Type B pancreatic cell (in vitro differentiated cells): ENCODE data around the gene KSR1. TPM values are rescaled to one million over a fixed set of nuclear protein-coding genes. Genes with fewer than 3 reads are reported as not detected.

ENCODE experiments used
- DNase-seq: peaks from one replicate; pipeline ENCODE4 v3.0.0; 2021; ENCODE audit warnings: mixed read lengths; ENCODE audit not compliant: unreplicated experiment; ENCODE audit errors: extremely low spot score
- H3K27ac Mint-ChIP-seq: 2 replicates; pipeline ENCODE4 v1.8.0; 2021; ENCODE audit warnings: mild to moderate bottlenecking, mixed read lengths
- H3K27me3 Mint-ChIP-seq: 2 replicates; pipeline ENCODE4 v1.8.0; 2021; ENCODE audit warnings: mixed read lengths
- H3K36me3 Mint-ChIP-seq: 2 replicates; pipeline ENCODE4 v1.8.0; 2021; ENCODE audit warnings: mixed read lengths
- H3K4me1 Mint-ChIP-seq: one replicate; pipeline ENCODE4 v1.8.0; 2021; ENCODE audit warnings: mixed read lengths; ENCODE audit not compliant: unreplicated experiment
- H3K4me3 Mint-ChIP-seq: 2 replicates; pipeline ENCODE4 v1.8.0; 2021; ENCODE audit warnings: mild to moderate bottlenecking, mixed read lengths
- H3K9me3 Mint-ChIP-seq: 2 replicates; pipeline ENCODE4 v1.8.0; 2021; ENCODE audit warnings: mixed read lengths
- CTCF ChIP-seq: fragments of 200-600 bp; sonication (generic); conservative IDR thresholded peaks from 2 replicates; pipeline ENCODE4 v1.5.0; 2021; ENCODE audit warnings: antibody characterized with exemption, mild to moderate bottlenecking
- total RNA-seq: library from RNA; stranded (reverse); gene quantifications from 2 replicates; pipeline ENCODE4 v1.2.1, GENCODE V29; 2021; ENCODE audit warnings: low replicate concordance

KSR1 gene
- total RNA-seq, 1 donor from 2014 or later: 57.8 TPM

- H3K9me3 Mint-ChIP-seq: no peaks in the 10 kb centered on the region
- no peak overlapping the region for H3K27ac Mint-ChIP-seq
- H3K4me3 Mint-ChIP-seq: no peak overlapping the region
- H3K27me3 Mint-ChIP-seq: no peaks in the 10 kb centered on the region
- peaks cover 10% of the 10 kb centered on the region for H3K4me1 Mint-ChIP-seq
- TF ChIP-seq CTCF: no peak
- peaks cover 4% of the 10 kb centered on the region for H3K36me3 Mint-ChIP-seq
- DNase-seq: no peak
Observed at GRCh38 chr17:27485125-27485524, 28.9 kb downstream of the KSR1 start.

GRCh38 chr17:27485716-27486495 is 29.7 kb downstream of the KSR1 start:
- peak overlapping the region; percentile 7 for H3K27ac Mint-ChIP-seq
- no peak for TF ChIP-seq CTCF
- peaks cover 18% of the 10 kb centered on the region for H3K4me1 Mint-ChIP-seq
- H3K36me3 Mint-ChIP-seq: peaks cover 4% of the 10 kb centered on the region
- H3K27me3 Mint-ChIP-seq: no peaks in the 10 kb centered on the region
- no peak for DNase-seq
- no peaks in the 10 kb centered on the region for H3K9me3 Mint-ChIP-seq
- H3K4me3 Mint-ChIP-seq: no peak overlapping the region

- Mint-ChIP-seq H3K4me3 (no peak overlapping the region), H3K36me3 (peaks cover 4% of the 10 kb centered on the region), H3K9me3 (no peaks in the 10 kb centered on the region), H3K27ac (no peak overlapping the region), H3K4me1 (peaks cover 24% of the 10 kb centered on the region), H3K27me3 (no peaks in the 10 kb centered on the region)
- TF ChIP-seq CTCF: no peak
- no peak for DNase-seq
Observed at GRCh38 chr17:27486741-27487140, 30.5 kb downstream of the KSR1 start.

GRCh38 chr17:27488231-27488630 is 32.0 kb downstream of the KSR1 start:
- no peaks in the 10 kb centered on the region for H3K27me3 Mint-ChIP-seq
- peaks cover 36% of the 10 kb centered on the region for H3K4me1 Mint-ChIP-seq
- H3K4me3 Mint-ChIP-seq: no peak overlapping the region
- H3K27ac Mint-ChIP-seq: no peak overlapping the region
- TF ChIP-seq CTCF: no peak
- H3K36me3 Mint-ChIP-seq: peaks cover 4% of the 10 kb centered on the region
- no peaks in the 10 kb centered on the region for H3K9me3 Mint-ChIP-seq
- no peak for DNase-seq

GRCh38 chr17:27489045-27489715 is 32.9 kb downstream of the KSR1 start:
- TF ChIP-seq CTCF: no peak
- DNase-seq: no peak
- H3K36me3 Mint-ChIP-seq: peaks cover 4% of the 10 kb centered on the region
- H3K9me3 Mint-ChIP-seq: no peaks in the 10 kb centered on the region
- no peaks in the 10 kb centered on the region for H3K27me3 Mint-ChIP-seq
- peak overlapping the region; percentile 58 for H3K27ac Mint-ChIP-seq
- peaks cover 46% of the 10 kb centered on the region for H3K4me1 Mint-ChIP-seq
- H3K4me3 Mint-ChIP-seq: peak overlapping the region; percentile 15
